Mucosa of gallbladder (tissue), 1 donor: ENCODE measurements around the gene DMAC2L. TPM values are rescaled to one million over a fixed set of nuclear protein-coding genes. Genes with fewer than 3 reads are reported as not detected.
A peak's percentile ranks its signal among the peaks of the same experiment; 100 is the strongest.

Source experiments
- DNase-seq: peaks from one replicate; pipeline ENCODE4 v3.0.0-alpha.2; 2020; ENCODE audit warnings: low spot score
- total RNA-seq: library from RNA; stranded (reverse); gene quantifications from one replicate; pipeline ENCODE4 v1.2.1, GENCODE V29; 2021
- donor health status: DM: no; HTN: no; CAD: no.

Gene DMAC2L
- total RNA-seq, 1 donor from 2014 or later, result 15.9 TPM

DNA sequence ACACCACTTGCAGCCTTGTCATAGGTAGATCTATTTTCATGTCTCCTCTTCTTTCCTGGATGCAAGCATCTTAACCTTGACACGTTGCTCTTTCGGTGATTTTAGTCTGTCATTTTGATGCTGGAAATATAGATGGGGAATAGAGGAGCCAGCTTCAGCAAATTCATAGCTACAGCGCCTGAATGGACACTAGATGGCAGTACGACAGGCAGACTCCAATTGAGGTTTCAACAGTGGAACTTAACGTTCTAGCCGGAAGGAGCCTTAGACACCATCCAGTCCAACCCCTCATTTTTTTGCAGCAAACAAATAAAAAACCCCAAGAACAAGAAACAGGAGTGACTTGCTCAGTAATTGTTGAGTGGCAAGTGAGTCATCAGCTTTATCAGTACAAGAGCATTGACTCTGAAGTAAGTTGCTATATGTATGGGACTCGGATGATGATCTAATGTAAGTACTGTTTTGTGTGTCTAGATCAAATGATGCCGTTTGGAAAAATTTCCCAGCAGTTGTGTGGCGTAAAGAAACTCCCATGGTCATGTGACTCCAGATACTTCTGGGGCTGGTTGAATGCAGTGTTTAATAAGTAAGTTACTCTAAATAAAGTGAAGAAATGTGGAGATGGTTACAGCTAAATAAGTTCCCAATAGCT, 9.0 kb downstream of the DMAC2L start:
- DNase-seq, result peak; percentile 74

- no peak for DNase-seq
Observed at GRCh38 chr14:50331596-50331995, 19.5 kb downstream of the DMAC2L start.

GRCh38 chr14:50333014-50333509, 20.9 kb downstream of the DMAC2L start:
- DNase-seq, result no peak

DNA sequence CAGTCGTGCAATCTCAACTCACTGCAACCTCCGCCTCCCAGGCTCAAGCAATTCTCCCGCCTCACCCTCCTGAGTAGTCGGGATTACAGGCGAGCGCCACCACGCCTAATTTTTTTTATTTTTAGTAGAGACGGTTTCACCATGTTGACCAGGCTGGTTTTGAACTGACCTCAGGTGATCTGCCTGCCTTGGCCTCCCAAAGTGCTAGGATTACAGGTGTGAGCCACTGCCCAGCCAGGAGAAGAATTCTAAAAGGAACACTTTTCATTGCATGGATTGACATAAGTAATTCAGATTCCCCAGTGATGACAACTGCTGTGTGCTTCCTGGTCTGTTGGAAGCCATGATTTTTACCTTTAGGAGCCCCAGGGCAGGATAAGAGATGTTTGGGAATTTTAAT, 22.1 kb downstream of the DMAC2L start:
- no peak for DNase-seq

GRCh38 chr14:50335389-50335788, 23.3 kb downstream of the DMAC2L start:
- DNase-seq, result peak; percentile 60

GRCh38 chr14:50335989-50336824, 24.1 kb downstream of the DMAC2L start:
- no peak for DNase-seq

DNA sequence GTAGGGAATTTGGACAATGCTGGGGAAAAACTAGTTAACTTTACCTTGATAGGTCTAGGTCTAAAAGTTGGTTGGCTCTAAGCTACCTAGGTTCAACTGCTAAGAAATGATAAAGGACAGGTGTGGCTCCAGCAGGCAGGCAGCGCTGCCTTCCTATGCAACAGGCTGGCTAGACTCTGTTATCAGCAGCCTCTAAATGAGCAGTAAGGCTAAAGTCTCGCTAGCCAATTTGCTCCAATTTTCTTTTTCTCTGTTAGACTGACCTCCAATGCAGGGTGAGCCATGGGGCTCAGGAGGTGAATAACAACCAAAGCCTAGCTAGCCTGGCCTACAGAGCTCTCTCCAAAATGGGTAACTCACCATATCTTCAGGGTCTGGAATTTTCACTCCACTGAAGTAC, 26.5 kb downstream of the DMAC2L start:
- no peak for DNase-seq

GRCh38 chr14:50339178-50339804, 27.2 kb downstream of the DMAC2L start:
- DNase-seq, result no peak

GRCh38 chr14:50340045-50340444, 27.9 kb downstream of the DMAC2L start:
- no peak for DNase-seq

DNA sequence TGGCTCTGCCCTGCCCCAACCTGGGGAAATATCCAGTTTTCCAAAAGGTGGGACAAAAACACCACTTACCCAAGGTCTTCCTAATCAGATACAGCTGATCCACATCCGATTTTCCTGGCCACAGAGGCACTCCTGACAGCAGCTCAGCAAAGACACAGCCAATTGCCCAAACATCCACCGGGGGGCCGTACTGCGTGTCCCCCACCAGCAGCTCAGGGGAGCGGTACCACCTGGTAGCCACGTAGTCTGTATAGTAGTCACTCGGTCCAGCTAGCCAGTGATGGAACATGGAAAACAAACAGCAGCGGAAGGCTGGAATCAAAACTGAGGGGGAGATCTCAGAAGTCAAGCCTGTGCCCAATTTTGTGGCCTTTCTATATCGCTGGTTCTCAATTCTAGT, 28.8 kb downstream of the DMAC2L start:
- no peak for DNase-seq

- DNase-seq, result peak; percentile 61
Observed at GRCh38 chr14:50342221-50343078, 30.3 kb downstream of the DMAC2L start.

DNA sequence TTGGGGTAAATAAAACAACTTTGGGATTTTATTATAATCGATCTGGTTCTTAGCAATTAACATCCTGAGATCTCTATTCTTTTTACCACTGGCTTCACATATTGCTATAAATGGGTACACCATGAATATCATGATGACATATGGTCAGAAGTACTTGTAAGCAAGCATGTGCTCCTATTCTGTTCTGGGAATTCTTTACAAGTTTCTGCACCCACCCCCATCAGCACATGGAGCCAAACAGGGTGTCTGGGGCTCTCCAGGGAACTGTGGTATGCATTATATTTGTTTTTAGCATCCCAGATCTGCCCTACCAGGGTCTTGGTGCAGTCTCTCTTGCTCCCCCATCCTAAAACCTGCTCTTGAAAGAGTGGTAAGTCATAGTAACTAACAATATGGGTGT, 31.3 kb downstream of the DMAC2L start:
- DNase-seq, result no peak

- DNase-seq, result no peak
Observed at GRCh38 chr14:50344116-50344775, 32.1 kb downstream of the DMAC2L start.

- DNase-seq, result no peak
Observed at GRCh38 chr14:50344876-50345563, 32.9 kb downstream of the DMAC2L start.

DNA sequence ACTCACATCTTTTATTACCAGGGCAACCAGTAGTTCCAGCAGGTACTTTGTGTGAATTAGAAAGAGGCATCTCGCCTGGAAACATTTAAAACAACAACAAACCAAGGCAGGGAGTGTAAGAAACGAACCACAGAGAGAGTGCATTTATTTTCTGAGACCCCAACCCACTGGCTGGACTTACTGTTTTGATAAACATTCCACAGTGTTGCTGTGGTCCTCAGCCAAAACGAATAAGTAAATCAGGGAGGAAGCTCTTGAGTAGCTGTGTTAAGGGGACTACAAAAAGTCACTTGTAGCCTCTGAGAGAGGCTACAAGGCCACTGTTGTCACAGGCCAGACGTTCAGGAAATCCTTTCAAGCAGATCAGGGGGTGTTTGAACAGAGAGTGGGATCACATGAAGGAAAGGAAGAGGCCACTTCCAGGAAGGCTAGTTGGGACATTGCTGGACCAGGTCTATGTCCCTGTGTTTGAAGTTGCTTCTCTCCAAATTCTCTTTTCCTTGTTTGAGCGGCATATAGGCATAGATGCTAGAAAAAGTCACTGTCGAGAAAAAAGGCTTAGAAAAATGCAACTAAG, 33.8 kb downstream of the DMAC2L start:
- DNase-seq, result no peak

DNA sequence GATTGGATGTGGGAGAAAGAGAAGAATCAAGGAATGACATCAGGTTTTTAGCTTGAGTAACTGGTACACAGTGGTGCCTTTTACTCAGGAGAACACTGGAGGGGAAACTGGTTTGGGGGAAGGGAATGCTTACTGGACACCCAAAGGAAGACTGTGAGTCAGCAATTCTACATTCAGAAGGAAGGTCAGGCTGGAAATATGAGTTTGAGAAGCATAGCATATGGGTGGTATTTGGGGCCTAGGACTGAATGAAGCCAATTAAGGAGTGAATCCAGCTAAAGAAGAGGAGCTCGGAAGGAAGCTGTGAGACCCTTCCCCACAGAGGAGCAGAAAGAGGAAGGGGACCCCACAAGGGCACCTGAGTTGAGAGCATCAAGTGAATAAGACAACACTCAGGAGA, 35.4 kb downstream of the DMAC2L start:
- no peak for DNase-seq

- DNase-seq, result no peak
Observed at GRCh38 chr14:50348933-50349332, 36.8 kb downstream of the DMAC2L start.

DNA sequence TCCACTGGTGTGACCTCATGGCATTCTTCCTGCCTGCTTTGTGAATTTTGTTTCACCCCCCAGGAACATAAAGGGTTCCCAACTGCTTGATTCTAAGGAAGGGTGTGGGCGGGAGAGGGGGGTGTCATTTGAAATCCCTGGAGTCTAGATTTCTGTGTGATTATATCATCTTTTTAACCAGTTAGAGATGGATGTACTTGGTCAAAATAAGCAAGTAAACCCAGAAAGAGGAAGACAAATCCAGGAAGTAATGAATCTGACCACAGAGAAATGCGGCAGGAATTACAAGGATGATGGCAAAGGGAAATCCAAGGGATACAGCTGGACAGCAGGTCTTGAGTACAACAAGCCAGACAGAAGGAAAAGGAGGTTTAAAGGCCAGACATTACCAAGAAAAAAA, 38.9 kb downstream of the DMAC2L start:
- no peak for DNase-seq

DNA sequence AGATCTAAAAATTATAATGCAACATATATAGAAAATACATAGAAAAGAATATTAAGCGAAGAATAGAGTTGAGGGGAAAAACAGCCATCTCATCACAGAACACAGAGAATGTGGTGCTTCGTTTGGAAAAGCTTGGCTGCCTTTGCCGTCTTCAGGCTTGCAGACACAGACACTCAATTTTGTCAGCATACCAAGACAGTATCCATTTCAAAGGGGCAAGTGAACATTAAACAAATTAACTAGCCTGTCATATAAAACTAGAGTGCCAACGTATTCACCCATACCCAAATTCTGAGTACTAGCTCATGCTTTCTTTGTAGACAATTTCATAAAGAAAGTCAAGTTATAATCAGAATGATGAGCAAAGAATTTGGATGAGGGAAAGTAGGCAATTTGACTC, 40.5 kb downstream of the DMAC2L start:
- no peak for DNase-seq

- no peak for DNase-seq
Observed at GRCh38 chr14:50353126-50353525, 41.0 kb downstream of the DMAC2L start.
